Spleen (tissue), 7 donors: ENCODE measurements around the gene NISCH.

ENCODE experiments used
- CTCF ChIP-seq, 11 experiments: fragments of 200-600 bp in 7 of 11; fragments of 450-650 bp in 4 of 11; sonication (generic) in 4 of 11; IDR thresholded peaks in 8 of 11; conservative IDR thresholded peaks in 3 of 11; 1 replicate in 7 of 11; 2 replicates in 4 of 11; pipeline versions ENCODE4 v1.4.0 to v1.8.0; 2016 to 2021; ENCODE audit warnings: antibody characterized with exemption in 11 of 11, inconsistent platforms in 4 of 11, mild to moderate bottlenecking in 1 of 11
- POLR2A ChIP-seq, 3 donors: fragments of 450-650 bp; IDR thresholded peaks; one replicate each; pipeline ENCODE4 v1.5.1; 2017; ENCODE audit warnings: antibody characterized with exemption in 3 of 3, mild to moderate bottlenecking in 1 of 3
- donor health status: DM: no; HTN: no; CAD: no; lungs with moderate emphysema.
- donor health status: DM: no; HTN: no; CAD: no.
- donor health status: DM: no; HTN: no; CAD: no.

GRCh38 chr3:52502808-52503350, 47.5 kb downstream of the NISCH start:
- no peak for TF ChIP-seq POLR2A (IDR thresholded peaks at IDR 0.05)
- TF ChIP-seq CTCF (IDR thresholded peaks at IDR 0.05 in 8 of 11, conservative IDR thresholded peaks at IDR 0.05 in 3 of 11): no peak
